ENCODE results near the gene TIPRL. TPM values are rescaled to one million over a fixed set of nuclear protein-coding genes. Genes with fewer than 3 reads are reported as not detected.

TIPRL gene
- polyA plus RNA-seq, 2 of the 4 experiments (the other 2 are of a cell fraction) = 31.6 to 70.7 TPM

DNA sequence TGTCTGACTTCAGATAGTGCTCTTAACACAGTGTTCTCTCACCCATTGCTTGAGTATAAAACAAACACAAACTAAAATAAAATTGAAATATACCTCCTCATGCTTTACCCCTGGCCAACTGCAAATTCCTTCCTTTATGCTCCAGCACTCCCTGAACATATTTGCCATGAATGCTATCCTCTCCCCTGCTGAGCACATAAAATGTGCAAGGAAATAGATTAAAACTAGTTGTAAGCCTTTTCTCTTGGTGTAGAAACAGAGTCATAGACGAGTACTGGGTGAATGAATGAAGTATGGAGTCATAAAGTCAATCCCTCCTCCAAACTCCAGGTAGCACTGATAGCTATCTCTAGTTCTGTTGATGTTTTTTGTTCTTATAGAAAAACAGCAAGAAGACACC is 44.6 kb upstream of the TIPRL start:
- 49% methylated on average over 1 of the region's 1 CpG for WGBS (ENCODE audit: missing lambda C conversion rate)
- Histone ChIP-seq H3K27ac (no peak overlapping the region), H3K9me3 (no peaks in the 10 kb centered on the region), H3K4me2 (no peak overlapping the region), H3K4me1 (peaks cover 16% of the 10 kb centered on the region), H3K4me3 (no peak overlapping the region)
- no peak for TF ChIP-seq KDM1A (IDR thresholded peaks at IDR 0.05; ENCODE audit: low read depth)
- TF ChIP-seq, protein P1, sequence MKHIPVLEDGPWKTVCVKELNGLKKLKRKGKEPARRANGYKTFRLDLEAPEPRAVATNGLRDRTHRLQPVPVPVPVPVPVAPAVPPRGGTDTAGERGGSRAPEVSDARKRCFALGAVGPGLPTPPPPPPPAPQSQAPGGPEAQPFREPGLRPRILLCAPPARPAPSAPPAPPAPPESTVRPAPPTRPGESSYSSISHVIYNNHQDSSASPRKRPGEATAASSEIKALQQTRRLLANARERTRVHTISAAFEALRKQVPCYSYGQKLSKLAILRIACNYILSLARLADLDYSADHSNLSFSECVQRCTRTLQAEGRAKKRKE (CRISPR knock-in tag; IDR thresholded peaks at IDR 0.05; ENCODE audit: low read depth) = no peak
- TF ChIP-seq MAZ (IDR thresholded peaks at IDR 0.05; ENCODE audit: borderline replicate concordance, low read depth, low read length) = no peak
- no peak for TF ChIP-seq POLR2A (IDR thresholded peaks at IDR 0.05; ENCODE audit: low read length)
- no peak for TF ChIP-seq EHMT2 (IDR thresholded peaks at IDR 0.05; ENCODE audit: low read depth)
- TF ChIP-seq, protein P2, sequence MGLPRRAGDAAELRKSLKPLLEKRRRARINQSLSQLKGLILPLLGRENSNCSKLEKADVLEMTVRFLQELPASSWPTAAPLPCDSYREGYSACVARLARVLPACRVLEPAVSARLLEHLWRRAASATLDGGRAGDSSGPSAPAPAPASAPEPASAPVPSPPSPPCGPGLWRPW (IDR thresholded peaks at IDR 0.05) = no peak
- no peak for TF ChIP-seq POLR2AphosphoS2 (conservative IDR thresholded peaks at IDR 0.05; ENCODE audit: low read length)
- TF ChIP-seq TP53 (CRISPR knock-in tag; IDR thresholded peaks at IDR 0.05) = no peak
- TF ChIP-seq BHLHE40 (IDR thresholded peaks at IDR 0.05; ENCODE audit: low read depth, low read length) = no peak
- POLR2A ChIA-PET = no interaction called here
- ATAC-seq = no peak
- FAIRE-seq = no peak
- no peak for DNase-seq (ENCODE audit: low read depth in 1 of 2, low spot score in 1 of 2)
- CTCF ChIA-PET = interaction anchor here (1.8 to 2.2 kb wide), 3 partner anchors 12 to 52 kb away, joined by 5 to 10 read pairs (median 8); no protein-coding TSS in a partner anchor

DNA sequence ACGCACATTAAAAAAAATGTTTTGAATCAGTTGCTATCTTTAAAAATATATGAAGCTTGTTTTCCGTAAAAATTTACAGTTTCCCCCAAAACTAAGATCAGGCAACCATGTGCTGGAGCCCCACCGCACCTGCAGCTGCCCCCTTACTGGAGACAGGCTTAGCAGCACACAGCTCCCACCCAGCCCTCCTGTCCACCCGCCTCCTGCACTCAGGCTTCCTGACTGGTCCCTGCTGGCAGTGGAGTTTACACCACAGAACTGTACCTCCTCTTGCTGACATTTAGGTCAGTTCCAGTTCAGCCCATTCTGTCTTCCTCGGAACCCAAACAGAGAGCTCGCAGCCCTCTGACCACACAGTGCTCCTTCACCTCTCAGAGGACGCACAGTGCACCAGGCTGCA is 44.1 kb upstream of the TIPRL start:
- 96% methylated on average over 7 of the region's 7 CpGs for WGBS (ENCODE audit: missing lambda C conversion rate)
- no peak overlapping the region for H3K27ac ChIP-seq
- peaks cover 16% of the 10 kb centered on the region for H3K4me1 ChIP-seq
- no peak overlapping the region for H3K4me2 ChIP-seq
- DNase-seq (ENCODE audit: low read depth in 1 of 2, low spot score in 1 of 2) (no peak), FAIRE-seq (no peak), ATAC-seq (no peak)
- H3K4me3 ChIP-seq = no peak overlapping the region
- ChIA-PET CTCF (interaction anchor here (1.8 to 2.2 kb wide), 4 partner anchors 8 to 52 kb away, joined by 4 to 10 read pairs (median 6); no protein-coding TSS in a partner anchor), POLR2A (no interaction called here)
- TF ChIP-seq RFX5 (IDR thresholded peaks at IDR 0.05) = no peak
- TF ChIP-seq, protein P3, sequence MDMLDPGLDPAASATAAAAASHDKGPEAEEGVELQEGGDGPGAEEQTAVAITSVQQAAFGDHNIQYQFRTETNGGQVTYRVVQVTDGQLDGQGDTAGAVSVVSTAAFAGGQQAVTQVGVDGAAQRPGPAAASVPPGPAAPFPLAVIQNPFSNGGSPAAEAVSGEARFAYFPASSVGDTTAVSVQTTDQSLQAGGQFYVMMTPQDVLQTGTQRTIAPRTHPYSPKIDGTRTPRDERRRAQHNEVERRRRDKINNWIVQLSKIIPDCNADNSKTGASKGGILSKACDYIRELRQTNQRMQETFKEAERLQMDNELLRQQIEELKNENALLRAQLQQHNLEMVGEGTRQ (IDR thresholded peaks at IDR 0.05) = no peak
- no peaks in the 10 kb centered on the region for H3K9me3 ChIP-seq

DNA sequence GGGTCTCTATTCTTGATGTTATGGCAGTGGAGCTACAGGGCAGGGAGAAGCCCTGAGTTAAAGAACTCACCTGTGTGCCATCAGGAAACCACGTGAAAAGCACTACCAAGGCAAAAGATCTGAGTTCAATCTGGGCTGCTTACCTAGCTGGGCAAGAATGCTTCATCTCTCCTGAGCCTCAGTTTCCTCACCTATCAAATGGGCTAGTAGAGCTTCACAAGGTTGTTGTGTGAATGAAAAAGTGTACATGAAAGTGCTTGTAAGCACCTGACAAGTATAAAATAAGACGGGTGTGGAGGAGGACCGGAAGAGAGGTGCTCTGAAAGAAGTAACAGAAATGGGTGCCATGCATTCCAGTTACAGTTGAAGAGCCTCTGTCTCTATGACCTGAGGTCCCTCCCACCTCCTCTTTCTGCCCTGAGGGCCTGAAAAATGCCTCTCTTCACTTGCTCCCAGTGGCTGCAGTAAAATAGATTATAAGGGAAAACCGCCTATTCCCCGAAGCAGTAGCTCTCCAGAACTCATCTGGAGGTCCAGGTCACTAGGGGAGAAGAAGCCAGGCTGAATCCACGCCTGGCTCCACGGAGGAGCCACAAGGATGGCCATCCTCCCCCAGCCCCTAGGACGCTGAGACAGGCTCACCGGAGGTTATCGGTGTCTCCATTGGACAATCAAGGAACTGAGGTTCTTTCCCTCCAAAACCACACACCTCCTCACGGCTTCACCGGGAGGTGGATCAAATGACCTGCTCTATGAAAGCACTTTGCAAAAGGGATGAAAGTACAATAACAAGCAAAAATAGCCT is 43.4 kb upstream of the TIPRL start:
- Histone ChIP-seq H3K4me3 (peak overlapping the region; percentile 82), H3K27ac (peak overlapping the region in 1 of 2 experiments; percentile 92; a peak in 1 of 6 replicates), H3K4me1 (peaks cover 16% of the 10 kb centered on the region), H3K9me3 (no peaks in the 10 kb centered on the region), H3K4me2 (peak overlapping the region; percentile 83)
- WGBS (ENCODE audit: missing lambda C conversion rate) = 71% methylated on average over 11 of the region's 12 CpGs
- ChIA-PET CTCF (interaction anchor here (1.1 to 2.2 kb wide), 6 partner anchors 9 to 53 kb away, joined by 3 to 10 read pairs (median 4); no protein-coding TSS in a partner anchor), POLR2A (no interaction called here)
- TF ChIP-seq, protein P4, sequence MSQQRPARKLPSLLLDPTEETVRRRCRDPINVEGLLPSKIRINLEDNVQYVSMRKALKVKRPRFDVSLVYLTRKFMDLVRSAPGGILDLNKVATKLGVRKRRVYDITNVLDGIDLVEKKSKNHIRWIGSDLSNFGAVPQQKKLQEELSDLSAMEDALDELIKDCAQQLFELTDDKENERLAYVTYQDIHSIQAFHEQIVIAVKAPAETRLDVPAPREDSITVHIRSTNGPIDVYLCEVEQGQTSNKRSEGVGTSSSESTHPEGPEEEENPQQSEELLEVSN (IDR thresholded peaks at IDR 0.05; ENCODE audit: borderline replicate concordance, low read depth) = 0 out of 2 replicates have a peak, but pooled peaks have one; percentile 49
- TF ChIP-seq, protein P1 (CRISPR knock-in tag; IDR thresholded peaks at IDR 0.05; ENCODE audit: low read depth) = no peak
- TF ChIP-seq, protein P5, sequence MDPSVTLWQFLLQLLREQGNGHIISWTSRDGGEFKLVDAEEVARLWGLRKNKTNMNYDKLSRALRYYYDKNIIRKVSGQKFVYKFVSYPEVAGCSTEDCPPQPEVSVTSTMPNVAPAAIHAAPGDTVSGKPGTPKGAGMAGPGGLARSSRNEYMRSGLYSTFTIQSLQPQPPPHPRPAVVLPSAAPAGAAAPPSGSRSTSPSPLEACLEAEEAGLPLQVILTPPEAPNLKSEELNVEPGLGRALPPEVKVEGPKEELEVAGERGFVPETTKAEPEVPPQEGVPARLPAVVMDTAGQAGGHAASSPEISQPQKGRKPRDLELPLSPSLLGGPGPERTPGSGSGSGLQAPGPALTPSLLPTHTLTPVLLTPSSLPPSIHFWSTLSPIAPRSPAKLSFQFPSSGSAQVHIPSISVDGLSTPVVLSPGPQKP (IDR thresholded peaks at IDR 0.05; ENCODE audit: low read depth, low read length) = no peak
- FAIRE-seq (no peak), DNase-seq (ENCODE audit: low read depth in 1 of 2, low spot score in 1 of 2) (no peak), ATAC-seq (peak; percentile 2 to 34; a peak in 3 of 6 replicates)

All from A549 (cell line).